Right lobe of liver (tissue), 6 donors: Measurements from ENCODE around the gene FAM228B. TPM values are rescaled to one million over a fixed set of nuclear protein-coding genes. Genes with fewer than 3 reads are reported as not detected.
"Not testable (repeated sequence)": the region's sequence is repeated elsewhere in the genome, so short reads cannot be mapped to it uniquely, and the experiment has no call there.

ENCODE experiments used
- ATAC-seq, 4 donors: fragments of 200-7000 bp; cut with Tn5 transposase; one replicate each; pipeline ENCODE4 v1.9.1; 2020; ENCODE audit warnings: mild to moderate bottlenecking in 4 of 4, moderate library complexity in 4 of 4
- DNase-seq, 3 donors: peaks; one replicate each; pipeline ENCODE4 v3.0.0-alpha.2; 2020
- H3K27ac ChIP-seq, 3 donors: fragments of 200-600 bp; one replicate each; pipeline ENCODE4 v1.8.0; 2022
- H3K27me3 ChIP-seq, 2 donors: fragments of 200-600 bp; one replicate each; pipeline ENCODE4 v1.8.0; 2022
- H3K36me3 ChIP-seq, 4 donors: fragments of 200-600 bp; sonication (generic) in 1 of 4; one replicate each; pipeline versions ENCODE4 v1.5.1 to v1.8.0; 2017 to 2022; ENCODE audit warnings: control low read depth in 1 of 4
- H3K4me1 ChIP-seq, 4 donors: fragments of 200-600 bp; sonication (generic) in 1 of 4; one replicate each; pipeline versions ENCODE4 v1.5.1 to v1.8.0; 2017 to 2022; ENCODE audit warnings: control low read depth in 1 of 4
- H3K4me3 ChIP-seq, 3 donors: fragments of 200-600 bp; one replicate each; pipeline ENCODE4 v1.8.0; 2022
- H3K9me3 ChIP-seq, 4 donors: fragments of 200-600 bp; sonication (generic) in 1 of 4; one replicate each; pipeline versions ENCODE4 v1.5.1 to v1.8.0; 2017 to 2022; ENCODE audit warnings: control low read depth in 1 of 4
- POLR2A ChIP-seq: fragments of 450-650 bp; IDR thresholded peaks from one replicate; pipeline ENCODE4 v1.6.1; 2017; ENCODE audit warnings: antibody characterized with exemption, mild to moderate bottlenecking
- WGBS: methylation state at CpG from one replicate; pipeline ENCODE4 v1.1.6; 2018; ENCODE audit warnings: low coverage, low lambda C conversion rate; ENCODE audit not compliant: insufficient coverage; ENCODE audit errors: missing lambda C conversion rate; 5-methylcytosine and 5-hydroxymethylcytosine counted together
- intact Hi-C, 2 donors: fragments of 100-400 bp; cut with DNase I; formaldehyde crosslinking; loops; one replicate each; pipeline versions ENCODE4 v1.11.2 to v1.14.1; 2022
- total RNA-seq, 6 experiments: library from RNA; depleted of rRNA in 2 of 6; stranded (reverse); fragments of >200 nt in 2 of 6; fragmentation: NEBNext Ultra II Directional in 3 of 6; extraction: Animal tissue kit (Norgen Biotek cat#: 25700) in 3 of 6; gene quantifications; one replicate each; pipeline versions ENCODE4 v1.1.0 to v1.2.4, GENCODE V29; 2016 to 2023
- TF ChIP-seq, protein P1 (sequence below), 4 donors: fragments of 200-600 bp in 3 of 4; fragments of 450-650 bp in 1 of 4; IDR thresholded peaks; one replicate each; pipeline versions ENCODE4 v1.5.1 to v1.8.0; 2016 to 2022; ENCODE audit warnings: antibody characterized with exemption in 4 of 4, mild to moderate bottlenecking in 2 of 4
- donor health status: DM: no; HTN: yes; CAD: no.
- donor health status: DM: no; HTN: no; CAD: no.
- donor health status: DM: no; HTN: no; CAD: no.
- donor health status: DM: no; HTN: yes; CAD: no.
- donor health status: DM: no; HTN: yes; CAD: no.

FAM228B gene
- total RNA-seq, 6 experiments from 2014 or later = 2.8 to 4.6 (median 3.7) TPM

- H3K27ac ChIP-seq = peak overlapping the region; percentile 65 to 72 (median 68)
- intact Hi-C loops = no loop called here
- no peaks in the 10 kb centered on the region for H3K9me3 ChIP-seq
- no peaks in the 10 kb centered on the region for H3K27me3 ChIP-seq
- TF ChIP-seq POLR2A = no peak
- TF ChIP-seq, protein P1, sequence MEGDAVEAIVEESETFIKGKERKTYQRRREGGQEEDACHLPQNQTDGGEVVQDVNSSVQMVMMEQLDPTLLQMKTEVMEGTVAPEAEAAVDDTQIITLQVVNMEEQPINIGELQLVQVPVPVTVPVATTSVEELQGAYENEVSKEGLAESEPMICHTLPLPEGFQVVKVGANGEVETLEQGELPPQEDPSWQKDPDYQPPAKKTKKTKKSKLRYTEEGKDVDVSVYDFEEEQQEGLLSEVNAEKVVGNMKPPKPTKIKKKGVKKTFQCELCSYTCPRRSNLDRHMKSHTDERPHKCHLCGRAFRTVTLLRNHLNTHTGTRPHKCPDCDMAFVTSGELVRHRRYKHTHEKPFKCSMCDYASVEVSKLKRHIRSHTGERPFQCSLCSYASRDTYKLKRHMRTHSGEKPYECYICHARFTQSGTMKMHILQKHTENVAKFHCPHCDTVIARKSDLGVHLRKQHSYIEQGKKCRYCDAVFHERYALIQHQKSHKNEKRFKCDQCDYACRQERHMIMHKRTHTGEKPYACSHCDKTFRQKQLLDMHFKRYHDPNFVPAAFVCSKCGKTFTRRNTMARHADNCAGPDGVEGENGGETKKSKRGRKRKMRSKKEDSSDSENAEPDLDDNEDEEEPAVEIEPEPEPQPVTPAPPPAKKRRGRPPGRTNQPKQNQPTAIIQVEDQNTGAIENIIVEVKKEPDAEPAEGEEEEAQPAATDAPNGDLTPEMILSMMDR (IDR thresholded peaks at IDR 0.05) = no peak
- no peaks in the 10 kb centered on the region for H3K36me3 ChIP-seq
- DNase-seq = no peak
- ATAC-seq = peak in 1 of 4 donors; percentile 3
- 10% methylated on average over 15 of the region's 15 CpGs for WGBS
- H3K4me1 ChIP-seq = no peaks in the 10 kb centered on the region
- peak overlapping the region; percentile 53 to 74 (median 73) for H3K4me3 ChIP-seq
These were observed 689 bp upstream of the FAM228B start for GRCh38 chr2:24122366-24123194.

DNA sequence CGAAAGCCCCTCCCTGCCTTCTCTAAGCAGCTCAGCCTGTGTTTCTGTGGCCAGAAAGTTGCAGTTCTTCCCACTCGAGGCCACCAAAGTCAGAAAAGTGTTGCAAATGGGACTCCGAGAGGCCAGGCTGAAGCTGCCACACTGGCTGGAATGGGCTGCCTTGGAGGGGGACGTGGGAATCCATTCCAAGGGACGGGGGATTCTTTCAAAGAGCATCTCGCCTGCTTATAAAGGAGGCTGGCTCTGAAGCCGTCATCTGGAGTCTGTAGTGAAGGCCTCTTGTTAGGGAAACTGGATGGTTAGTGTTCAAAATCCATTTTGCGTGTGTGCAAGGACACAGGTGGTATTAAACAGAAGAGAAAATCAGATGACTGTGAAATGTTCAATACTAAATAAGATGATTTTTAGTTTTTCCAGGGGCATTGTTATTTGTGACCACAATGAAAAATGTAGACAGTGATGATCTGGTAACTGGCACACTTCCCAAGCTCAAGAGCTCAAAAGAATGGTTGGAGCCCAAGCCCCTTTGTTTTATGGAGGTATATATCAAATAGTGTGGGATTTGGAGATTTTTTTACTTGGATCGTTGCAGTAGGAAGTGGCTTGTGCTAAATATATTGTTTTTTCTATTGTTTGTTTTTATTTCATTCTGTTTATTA, 782 bp downstream of the FAM228B start:
- no peaks in the 10 kb centered on the region for H3K9me3 ChIP-seq
- intact Hi-C loops = no loop called here
- no peaks in the 10 kb centered on the region for H3K36me3 ChIP-seq
- peak overlapping the region; percentile 53 to 74 (median 73) for H3K4me3 ChIP-seq
- TF ChIP-seq POLR2A = no peak
- TF ChIP-seq, protein P1 (IDR thresholded peaks at IDR 0.05) = no peak
- DNase-seq (no peak), ATAC-seq (peak in 1 of 4 donors; percentile 3)
- H3K27ac ChIP-seq = peak overlapping the region; percentile 65 to 72 (median 68)
- 31% methylated on average over 8 of the region's 9 CpGs for WGBS
- no peaks in the 10 kb centered on the region for H3K27me3 ChIP-seq
- H3K4me1 ChIP-seq = no peaks in the 10 kb centered on the region

DNA sequence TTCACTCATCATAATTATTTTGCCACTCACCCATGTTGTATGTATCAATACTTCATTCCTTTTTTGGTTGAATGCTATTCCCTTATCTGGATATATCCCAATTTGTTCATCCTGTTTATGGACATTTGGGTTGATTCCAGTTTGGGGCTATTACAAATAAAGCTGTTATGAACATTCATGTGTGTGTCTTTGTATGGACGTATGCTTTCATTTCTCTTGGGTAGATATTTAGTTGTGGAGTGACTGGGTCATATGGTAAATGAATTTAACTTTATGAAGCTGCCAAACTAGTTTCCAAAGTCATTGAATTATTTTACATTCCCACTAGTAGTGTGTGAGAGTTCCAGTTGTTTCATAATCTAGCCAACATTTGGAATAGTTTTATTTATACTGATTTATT, 2.7 kb downstream of the FAM228B start:
- no peak for ATAC-seq
- H3K36me3 ChIP-seq = no peaks in the 10 kb centered on the region
- no peak overlapping the region for H3K4me3 ChIP-seq
- H3K4me1 ChIP-seq = no peaks in the 10 kb centered on the region
- no peaks in the 10 kb centered on the region for H3K9me3 ChIP-seq
- TF ChIP-seq, protein P1 (IDR thresholded peaks at IDR 0.05) = no peak
- no peak for TF ChIP-seq POLR2A
- no peak for DNase-seq
- no peaks in the 10 kb centered on the region for H3K27me3 ChIP-seq
- no peak overlapping the region for H3K27ac ChIP-seq
- WGBS = 25% methylated on average over 1 of the region's 1 CpG
- intact Hi-C loops = no loop called here

GRCh38 chr2:24132543-24132942, 9.3 kb downstream of the FAM228B start:
- Histone ChIP-seq H3K27me3 (no peaks in the 10 kb centered on the region), H3K4me1 (no peaks in the 10 kb centered on the region), H3K36me3 (no peaks in the 10 kb centered on the region), H3K4me3 (no peak overlapping the region), H3K9me3 (no peaks in the 10 kb centered on the region), H3K27ac (no peak overlapping the region)
- intact Hi-C loops = no loop called here
- WGBS = 100% methylated on average over 3 of the region's 3 CpGs
- no peak for ATAC-seq
- DNase-seq = no peak
- TF ChIP-seq, protein P1 (IDR thresholded peaks at IDR 0.05) = no peak
- no peak for TF ChIP-seq POLR2A

DNA sequence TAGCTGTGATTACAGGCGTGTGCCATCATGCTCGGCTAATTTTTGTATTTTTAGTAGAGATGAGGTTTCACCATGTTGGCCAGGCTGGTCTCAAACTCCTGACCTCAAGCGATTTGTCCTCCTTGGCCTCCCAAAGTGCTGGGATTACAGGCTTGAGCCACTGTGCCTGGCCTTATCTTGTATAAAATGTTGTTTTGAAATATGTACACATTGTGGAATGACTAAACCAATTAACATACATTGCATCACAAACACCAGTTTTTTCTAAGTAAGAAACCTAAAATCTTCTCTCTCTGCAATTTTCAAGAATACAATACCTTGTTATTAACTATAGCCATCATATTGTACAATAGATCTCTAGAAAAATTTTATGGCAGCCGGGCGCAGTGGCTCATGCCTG, 17.0 kb downstream of the FAM228B start:
- H3K36me3 ChIP-seq, H3K27me3 ChIP-seq, H3K9me3 ChIP-seq, ATAC-seq, H3K27ac ChIP-seq, H3K4me3 ChIP-seq, DNase-seq, H3K4me1 ChIP-seq, intact Hi-C loops: not testable (repeated sequence)
- WGBS = 90% methylated on average over 5 of the region's 5 CpGs
